K562 (cell line): ENCODE data around the gene CD4. TPM values are rescaled to one million over a fixed set of nuclear protein-coding genes. Genes with fewer than 3 reads are reported as not detected.

ENCODE experiments used
- ASH1L ChIP-seq: fragments of 450-650 bp; IDR thresholded peaks from 2 replicates; pipeline ENCODE4 v1.6.1; 2018; ENCODE audit warnings: borderline replicate concordance, mild to moderate bottlenecking, low read depth; ENCODE audit not compliant: partially characterized antibody
- BRD9 ChIP-seq: fragments of 450-650 bp; IDR thresholded peaks from 2 replicates; pipeline ENCODE4 v1.6.1; 2018; ENCODE audit warnings: low read depth; ENCODE audit not compliant: partially characterized antibody
- CHD1 ChIP-seq: fragments of 200-600 bp; sonication (generic); IDR thresholded peaks from one replicate; pipeline ENCODE4 v1.6.1; 2012; ENCODE audit warnings: mild to moderate bottlenecking, moderate library complexity, low read length, inconsistent platforms
- GATAD2B ChIP-seq: fragments of 450-650 bp; IDR thresholded peaks from 2 replicates; pipeline ENCODE4 v1.6.1; 2017; ENCODE audit warnings: mild to moderate bottlenecking, borderline replicate concordance
- HDAC8 ChIP-seq: fragments of 450-650 bp; IDR thresholded peaks from 2 replicates; pipeline ENCODE4 v1.6.1; 2016; ENCODE audit warnings: mild to moderate bottlenecking, missing genetic modification characterization, moderate library complexity, missing compliant biosample characterization
- HMG20A ChIP-seq: fragments of 450-650 bp; formaldehyde crosslinking; conservative IDR thresholded peaks from 2 replicates; pipeline ENCODE4 v1.4.0; 2020; ENCODE audit warnings: mild to moderate bottlenecking, mixed read lengths
- HNRNPH1 ChIP-seq: fragments of 200-400 bp; formaldehyde crosslinking; optimal IDR thresholded peaks from 2 replicates; pipeline ENCODE3; 2017; ENCODE audit warnings: low read depth, mild to moderate bottlenecking, low read length, moderate library complexity
- MAX ChIP-seq: sonication (generic); formaldehyde crosslinking; IDR thresholded peaks from 2 replicates; pipeline ENCODE4 v1.9.0; 2022; ENCODE audit warnings: mild to moderate bottlenecking, missing genetic modification reagents
- MTA3 ChIP-seq: fragments of 450-650 bp; formaldehyde crosslinking; IDR thresholded peaks from 2 replicates; pipeline ENCODE4 v1.6.1; 2017; ENCODE audit warnings: mild to moderate bottlenecking, borderline replicate concordance
- MYNN ChIP-seq, 2 experiments: sonication (generic); formaldehyde crosslinking in 1 of 2; IDR thresholded peaks; 2 replicates each; pipeline versions ENCODE4 v1.5.0 to v1.6.1; 2016 to 2020; ENCODE audit warnings: antibody characterized with exemption in 1 of 2, missing genetic modification reagents in 1 of 2
- NCOA1 ChIP-seq: fragments of 450-650 bp; IDR thresholded peaks from 2 replicates; pipeline ENCODE4 v1.6.1; 2016; ENCODE audit warnings: low read depth
- NFIC ChIP-seq: fragments of 450-650 bp; IDR thresholded peaks from 2 replicates; pipeline ENCODE4 v1.6.1; 2017; ENCODE audit warnings: mild to moderate bottlenecking, inconsistent platforms
- NR1H2 ChIP-seq: sonication (generic); formaldehyde crosslinking; IDR thresholded peaks from 2 replicates; pipeline ENCODE4 v1.4.0; 2020; ENCODE audit warnings: mild to moderate bottlenecking, missing genetic modification reagents
- NR2C1 ChIP-seq, 2 experiments: fragments of 450-650 bp; IDR thresholded peaks; 2 replicates each; pipeline ENCODE4 v1.6.1; 2017; ENCODE audit warnings: mild to moderate bottlenecking in 2 of 2, antibody characterized with exemption in 1 of 2, inconsistent platforms in 1 of 2, missing compliant biosample characterization in 1 of 2, missing genetic modification characterization in 1 of 2
- PCBP1 ChIP-seq: fragments of 200-400 bp; formaldehyde crosslinking; IDR thresholded peaks from 2 replicates; pipeline ENCODE4 v1.6.1; 2018; ENCODE audit warnings: mild to moderate bottlenecking, low read depth, low read length; ENCODE audit not compliant: poor library complexity, severe bottlenecking
- SREBF1 ChIP-seq: fragments of 150-350 bp; IDR thresholded peaks from 2 replicates; pipeline ENCODE4 v1.6.1; 2014; ENCODE audit warnings: antibody characterized with exemption, low read depth, low read length, borderline replicate concordance
- ZBTB43 ChIP-seq: sonication (generic); formaldehyde crosslinking; IDR thresholded peaks from 2 replicates; pipeline ENCODE4 v1.8.0; 2023; ENCODE audit warnings: mild to moderate bottlenecking, missing genetic modification reagents
- ZNF124 ChIP-seq: sonication (generic); formaldehyde crosslinking; IDR thresholded peaks from 2 replicates; pipeline ENCODE4 v1.8.1; 2022; ENCODE audit warnings: missing genetic modification reagents
- ZNF232 ChIP-seq: sonication (generic); formaldehyde crosslinking; IDR thresholded peaks from 2 replicates; pipeline ENCODE4 v1.8.0; 2022; ENCODE audit warnings: mild to moderate bottlenecking, missing genetic modification reagents
- ZNF263 ChIP-seq: sonication (generic); formaldehyde crosslinking; IDR thresholded peaks from 2 replicates; pipeline ENCODE4 v1.8.0; 2022; ENCODE audit warnings: mild to moderate bottlenecking, missing genetic modification reagents, borderline replicate concordance
- ZNF282 ChIP-seq: sonication (generic); formaldehyde crosslinking; IDR thresholded peaks from 2 replicates; pipeline ENCODE4 v1.8.1; 2023; ENCODE audit warnings: missing genetic modification reagents
- ZNF589 ChIP-seq: fragments of 200-800 bp; sonication (Bioruptor generic); IDR thresholded peaks from 2 replicates; pipeline ENCODE4 v1.6.1; 2016; ENCODE audit warnings: low read depth, missing genetic modification characterization, missing compliant biosample characterization
- polyA plus RNA-seq, 8 experiments: library from polyadenylated mRNA; depleted of rRNA in 4 of 8; stranded (reverse) in 5 of 8; unstranded in 3 of 8; fragments of >200 nt; fragmentation: Nextera tagmentation in 2 of 8; fragmentation: Illumina TruSeq in 1 of 8; extraction: Ambion mirVana in 2 of 8; extraction: Trizol in 1 of 8; gene quantifications; 2 replicates each; pipeline versions ENCODE4 v1.2.1 to v1.2.3, GENCODE V29; 2011 to 2014; ENCODE audit warnings: inconsistent platforms in 1 of 8, missing spikeins in 1 of 8
- total RNA-seq, 7 experiments: library from RNA; depleted of rRNA in 6 of 7; stranded (reverse); fragments of >200 nt in 6 of 7; fragmentation: Illumina TruSeq in 2 of 7; extraction: Trizol in 2 of 7; gene quantifications; 2 replicates each; pipeline versions ENCODE4 v1.2.1 to v1.2.3, GENCODE V29; 2011 to 2021; ENCODE audit warnings: low replicate concordance in 1 of 7
- TF ChIP-seq, protein P1 (sequence below): fragments of 450-650 bp; formaldehyde crosslinking; IDR thresholded peaks from 2 replicates; pipeline ENCODE4 v1.4.0; 2022; ENCODE audit warnings: missing genetic modification characterization
- TF ChIP-seq, protein P2 (sequence below): fragments of 250-450 bp; sonication (Bioruptor Pico); IDR thresholded peaks from 2 replicates; pipeline ENCODE4 v1.8.0; 2021; ENCODE audit warnings: borderline replicate concordance, mild to moderate bottlenecking, moderate library complexity; ENCODE audit not compliant: poor library complexity, severe bottlenecking

CD4 gene
- total and polyA plus RNA-seq, 9 of the 15 experiments (the other 6 are each of a cell fraction or from before 2014, with no cell fraction given), result 0.06 to 0.27 (median 0.09) TPM; not detected in 5

- TF ChIP-seq, protein P1, sequence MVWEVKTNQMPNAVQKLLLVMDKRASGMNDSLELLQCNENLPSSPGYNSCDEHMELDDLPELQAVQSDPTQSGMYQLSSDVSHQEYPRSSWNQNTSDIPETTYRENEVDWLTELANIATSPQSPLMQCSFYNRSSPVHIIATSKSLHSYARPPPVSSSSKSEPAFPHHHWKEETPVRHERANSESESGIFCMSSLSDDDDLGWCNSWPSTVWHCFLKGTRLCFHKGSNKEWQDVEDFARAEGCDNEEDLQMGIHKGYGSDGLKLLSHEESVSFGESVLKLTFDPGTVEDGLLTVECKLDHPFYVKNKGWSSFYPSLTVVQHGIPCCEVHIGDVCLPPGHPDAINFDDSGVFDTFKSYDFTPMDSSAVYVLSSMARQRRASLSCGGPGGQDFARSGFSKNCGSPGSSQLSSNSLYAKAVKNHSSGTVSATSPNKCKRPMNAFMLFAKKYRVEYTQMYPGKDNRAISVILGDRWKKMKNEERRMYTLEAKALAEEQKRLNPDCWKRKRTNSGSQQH, result no peak
- no peak for TF ChIP-seq MAX (CRISPR knock-in tag)
- TF ChIP-seq SREBF1, result no peak
- TF ChIP-seq MTA3, result no peak
- TF ChIP-seq ZNF589 (CRISPR knock-in tag), result no peak
- no peak for TF ChIP-seq GATAD2B
- TF ChIP-seq ZNF263, result peak; percentile 53; the same call in 1 of the 2 replicates
- no peak for TF ChIP-seq BRD9
- TF ChIP-seq NR2C1 (IDR thresholded peaks at IDR 0.05), result no peak; the same call in 1 of the 2 replicates
- TF ChIP-seq NR2C1 (tag; IDR thresholded peaks at IDR 0.05), result no peak
- no peak for TF ChIP-seq ZNF232 (CRISPR knock-in tag)
- TF ChIP-seq NR1H2 (CRISPR knock-in tag), result no peak
- no peak for TF ChIP-seq NCOA1
- TF ChIP-seq ZBTB43, result no peak
- TF ChIP-seq ZNF124 (CRISPR knock-in tag), result no peak
- TF ChIP-seq HDAC8 (tag), result no peak
- no peak for TF ChIP-seq CHD1
- TF ChIP-seq HMG20A (CRISPR knock-in tag), result no peak
- peak; percentile 75 for TF ChIP-seq PCBP1
- TF ChIP-seq ZNF282 (CRISPR knock-in tag), result no peak
- no peak for TF ChIP-seq ASH1L
- TF ChIP-seq NFIC, result peak; percentile 41
- no peak for TF ChIP-seq MYNN (IDR thresholded peaks at IDR 0.05)
- TF ChIP-seq MYNN (CRISPR knock-in tag; IDR thresholded peaks at IDR 0.05), result no peak
- no peak for TF ChIP-seq HNRNPH1
- TF ChIP-seq, protein P2, sequence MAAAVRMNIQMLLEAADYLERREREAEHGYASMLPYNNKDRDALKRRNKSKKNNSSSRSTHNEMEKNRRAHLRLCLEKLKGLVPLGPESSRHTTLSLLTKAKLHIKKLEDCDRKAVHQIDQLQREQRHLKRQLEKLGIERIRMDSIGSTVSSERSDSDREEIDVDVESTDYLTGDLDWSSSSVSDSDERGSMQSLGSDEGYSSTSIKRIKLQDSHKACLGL (CRISPR knock-in tag), result no peak
These were observed 23.4 kb upstream of the CD4 start, which contains the start of gene PTMS (continued) for GRCh38 chr12:6765634-6766581.
